ENCODE measurements around the gene STOX2.

GRCh38 chr4:183887351-183887750 is 17.8 kb upstream of the STOX2 start:
- no peak for TF ChIP-seq SUZ12 (IDR thresholded peaks at IDR 0.05)
- no peak for TF ChIP-seq FOXM1 (IDR thresholded peaks at IDR 0.05; ENCODE audit: borderline replicate concordance)
- no peak for TF ChIP-seq LEF1 (IDR thresholded peaks at IDR 0.05; ENCODE audit: borderline replicate concordance)
- no peak for TF ChIP-seq HDGF (IDR thresholded peaks at IDR 0.05; ENCODE audit: borderline replicate concordance)
- no peak for TF ChIP-seq SP1 (IDR thresholded peaks at IDR 0.05)
- TF ChIP-seq ELF4 (IDR thresholded peaks at IDR 0.05) = no peak
- no peak for TF ChIP-seq PKNOX1 (IDR thresholded peaks at IDR 0.05)
- no peak for TF ChIP-seq ARNT (IDR thresholded peaks at IDR 0.05)

Data from HEK293T (cell line).